Measurements from ENCODE around the gene PEA15.
A peak's percentile ranks its signal among the peaks of the same experiment; 100 is the strongest.

PEA15 gene

GRCh38 chr1:160186246-160186645 is 18.9 kb upstream of the PEA15 start:
- peak; percentile 14 for DNase-seq

- no peak for DNase-seq
Measured at GRCh38 chr1:160186729-160187128, 18.5 kb upstream of the PEA15 start.

- DNase-seq, result no peak
Measured at GRCh38 chr1:160187407-160187806, 17.8 kb upstream of the PEA15 start.

- no peak for DNase-seq
Measured at GRCh38 chr1:160188341-160188740, 16.8 kb upstream of the PEA15 start.

- no peak for DNase-seq
Measured at GRCh38 chr1:160189649-160190625, 15.2 kb upstream of the PEA15 start, which contains the start of gene CASQ1. TSS of gene CASQ1 (plus strand) at chr1:160190575. CDS start at chr1:160190752, 177 bp downstream.

GRCh38 chr1:160191756-160192155 is 13.4 kb upstream of the PEA15 start:
- no peak for DNase-seq

GRCh38 chr1:160192234-160192633 is 12.9 kb upstream of the PEA15 start:
- no peak for DNase-seq

GRCh38 chr1:160193091-160193819 is 11.9 kb upstream of the PEA15 start:
- peak; percentile 91 for DNase-seq

- DNase-seq, result no peak
Measured at GRCh38 chr1:160193832-160194736, 11.1 kb upstream of the PEA15 start.

- no peak for DNase-seq
Measured at GRCh38 chr1:160194737-160195059, 10.5 kb upstream of the PEA15 start.

GRCh38 chr1:160196143-160196542 is 9.0 kb upstream of the PEA15 start:
- no peak for DNase-seq

GRCh38 chr1:160197231-160197630 is 8.0 kb upstream of the PEA15 start:
- no peak for DNase-seq

- DNase-seq, result no peak
Measured at GRCh38 chr1:160200786-160201185, 4.4 kb upstream of the PEA15 start.

GRCh38 chr1:160204526-160205241 is 500 bp upstream of the PEA15 start:
- DNase-seq, result peak; percentile 35

GRCh38 chr1:160206036-160206389 is 829 bp downstream of the PEA15 start:
- DNase-seq, result peak; percentile 63

GRCh38 chr1:160206421-160207117 is 1.4 kb downstream of the PEA15 start:
- no peak for DNase-seq

- no peak for DNase-seq
Measured at GRCh38 chr1:160207118-160207650, 2.0 kb downstream of the PEA15 start.

- DNase-seq, result no peak
Measured at GRCh38 chr1:160207771-160208556, 2.8 kb downstream of the PEA15 start.

GRCh38 chr1:160208557-160209320 is 3.6 kb downstream of the PEA15 start:
- no peak for DNase-seq

All from DMS53 (cell line).